ENCODE measurements around the gene HTRA1.

- TF ChIP-seq CTCF (conservative IDR thresholded peaks at IDR 0.05 in 1 of 2, IDR thresholded peaks at IDR 0.05 in 1 of 2; ENCODE audit: low read depth in 1 of 2, low read length in 2 of 2), result no peak
- no peak for TF ChIP-seq EZH2 (IDR thresholded peaks at IDR 0.05; ENCODE audit: low read length, missing control alignments)
Observed at GRCh38 chr10:122446668-122447423, 14.5 kb upstream of the HTRA1 start.
